GM23338 (cell line): ENCODE measurements around the gene C6orf52.

Experiments
- CREB1 ChIP-seq: fragments of 250-450 bp; sonication (Bioruptor Pico); IDR thresholded peaks from 2 replicates; pipeline ENCODE4 v1.5.0; 2020; ENCODE audit warnings: low read depth, mild to moderate bottlenecking, moderate library complexity
- CTCF ChIP-seq, 2 experiments: fragments of 200-600 bp in 1 of 2; sonication (generic) in 1 of 2; conservative IDR thresholded peaks; 2 replicates each; pipeline versions ENCODE4 v1.5.1 to v1.6.1; 2016 to 2017; ENCODE audit warnings: antibody characterized with exemption in 2 of 2, low read depth in 2 of 2, mild to moderate bottlenecking in 2 of 2, moderate library complexity in 1 of 2
- EZH2 ChIP-seq: fragments of 200-600 bp; sonication (generic); IDR thresholded peaks from one replicate; pipeline ENCODE4 v1.8.0; 2017; ENCODE audit warnings: antibody characterized with exemption, mild to moderate bottlenecking, low read depth; ENCODE audit not compliant: unreplicated experiment
- EZH2phosphoT487 ChIP-seq: fragments of 200-600 bp; sonication (generic); IDR thresholded peaks from one replicate; pipeline ENCODE4 v1.8.1; 2018; ENCODE audit warnings: antibody characterized with exemption; ENCODE audit not compliant: unreplicated experiment
- JUNB ChIP-seq: IDR thresholded peaks from one replicate; pipeline ENCODE4 v1.6.1; 2016; ENCODE audit warnings: antibody characterized with exemption; ENCODE audit not compliant: unreplicated experiment
- POLR2AphosphoS5 ChIP-seq: IDR thresholded peaks from 2 replicates; pipeline ENCODE4 v1.6.1; 2016; ENCODE audit warnings: antibody characterized with exemption, low read depth
- STAT1 ChIP-seq: IDR thresholded peaks from one replicate; pipeline ENCODE4 v1.6.1; 2016; ENCODE audit warnings: antibody characterized with exemption; ENCODE audit not compliant: unreplicated experiment
- TF ChIP-seq, protein P1 (sequence below): IDR thresholded peaks from one replicate; pipeline ENCODE4 v1.6.1; 2018; ENCODE audit warnings: antibody characterized with exemption; ENCODE audit not compliant: unreplicated experiment

DNA sequence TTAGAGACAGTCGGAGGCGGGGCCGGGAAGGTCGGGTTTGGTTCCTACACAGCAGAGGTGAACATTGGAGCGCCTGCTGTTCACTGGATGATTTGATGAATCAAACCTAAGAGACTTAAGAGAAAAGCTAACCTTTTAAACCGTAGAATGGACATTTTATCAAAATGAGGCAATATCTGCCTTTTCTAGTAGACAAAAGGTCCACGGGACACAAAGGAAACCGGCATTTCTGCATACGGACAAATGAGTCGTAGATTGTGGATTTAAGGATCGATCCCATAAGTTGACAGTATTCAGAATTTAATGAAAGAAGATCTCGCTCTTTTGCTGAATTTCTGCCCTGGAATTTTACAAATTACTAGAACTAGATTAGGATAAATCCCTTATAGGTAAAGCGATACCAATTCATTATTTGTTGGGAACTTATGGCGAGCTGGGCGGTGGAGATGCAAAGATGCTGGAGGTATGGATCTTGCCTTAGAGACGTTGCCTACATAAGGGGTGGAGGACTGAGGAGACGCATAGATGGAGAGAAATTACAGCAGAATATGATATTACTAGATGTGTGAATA, 756 bp upstream of the C6orf52 start:
- TF ChIP-seq CTCF (conservative IDR thresholded peaks at IDR 0.05; ENCODE audit: low read depth in 2 of 2) (no peak), POLR2AphosphoS5 (no peak), EZH2 (no peak), EZH2phosphoT487 (no peak), CREB1 (CRISPR knock-in tag) (no peak), JUNB (no peak), STAT1 (no peak)
- TF ChIP-seq, protein P1, sequence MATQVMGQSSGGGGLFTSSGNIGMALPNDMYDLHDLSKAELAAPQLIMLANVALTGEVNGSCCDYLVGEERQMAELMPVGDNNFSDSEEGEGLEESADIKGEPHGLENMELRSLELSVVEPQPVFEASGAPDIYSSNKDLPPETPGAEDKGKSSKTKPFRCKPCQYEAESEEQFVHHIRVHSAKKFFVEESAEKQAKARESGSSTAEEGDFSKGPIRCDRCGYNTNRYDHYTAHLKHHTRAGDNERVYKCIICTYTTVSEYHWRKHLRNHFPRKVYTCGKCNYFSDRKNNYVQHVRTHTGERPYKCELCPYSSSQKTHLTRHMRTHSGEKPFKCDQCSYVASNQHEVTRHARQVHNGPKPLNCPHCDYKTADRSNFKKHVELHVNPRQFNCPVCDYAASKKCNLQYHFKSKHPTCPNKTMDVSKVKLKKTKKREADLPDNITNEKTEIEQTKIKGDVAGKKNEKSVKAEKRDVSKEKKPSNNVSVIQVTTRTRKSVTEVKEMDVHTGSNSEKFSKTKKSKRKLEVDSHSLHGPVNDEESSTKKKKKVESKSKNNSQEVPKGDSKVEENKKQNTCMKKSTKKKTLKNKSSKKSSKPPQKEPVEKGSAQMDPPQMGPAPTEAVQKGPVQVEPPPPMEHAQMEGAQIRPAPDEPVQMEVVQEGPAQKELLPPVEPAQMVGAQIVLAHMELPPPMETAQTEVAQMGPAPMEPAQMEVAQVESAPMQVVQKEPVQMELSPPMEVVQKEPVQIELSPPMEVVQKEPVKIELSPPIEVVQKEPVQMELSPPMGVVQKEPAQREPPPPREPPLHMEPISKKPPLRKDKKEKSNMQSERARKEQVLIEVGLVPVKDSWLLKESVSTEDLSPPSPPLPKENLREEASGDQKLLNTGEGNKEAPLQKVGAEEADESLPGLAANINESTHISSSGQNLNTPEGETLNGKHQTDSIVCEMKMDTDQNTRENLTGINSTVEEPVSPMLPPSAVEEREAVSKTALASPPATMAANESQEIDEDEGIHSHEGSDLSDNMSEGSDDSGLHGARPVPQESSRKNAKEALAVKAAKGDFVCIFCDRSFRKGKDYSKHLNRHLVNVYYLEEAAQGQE = no peak
